COLO829 (cell line): ENCODE data around the gene HEATR1.
"Not testable (repeated sequence)": the region's sequence is repeated elsewhere in the genome, so short reads cannot be mapped to it uniquely, and the experiment has no call there.

Experiments used
- DNase-seq: peaks from one replicate; pipeline ENCODE4 v3.0.0; 2012; ENCODE audit warnings: low spot score

HEATR1 gene

GRCh38 chr1:236581528-236581927 lies 22.8 kb downstream of the HEATR1 start:
- no peak for DNase-seq

GRCh38 chr1:236580404-236580803 lies 23.9 kb downstream of the HEATR1 start:
- not testable (repeated sequence) for DNase-seq

- DNase-seq = no peak
Observed at GRCh38 chr1:236578661-236579060, 25.7 kb downstream of the HEATR1 start.

GRCh38 chr1:236577041-236577440 lies 27.3 kb downstream of the HEATR1 start:
- not testable (repeated sequence) for DNase-seq

GRCh38 chr1:236576004-236576403 lies 28.3 kb downstream of the HEATR1 start:
- no peak for DNase-seq

- DNase-seq = no peak
Observed at GRCh38 chr1:236575523-236575922, 28.8 kb downstream of the HEATR1 start.

GRCh38 chr1:236568285-236568894 lies 35.9 kb downstream of the HEATR1 start:
- DNase-seq = no peak

GRCh38 chr1:236565530-236565929 lies 38.8 kb downstream of the HEATR1 start:
- DNase-seq = no peak

- no peak for DNase-seq
Observed at GRCh38 chr1:236561976-236562375, 42.3 kb downstream of the HEATR1 start.

GRCh38 chr1:236560213-236560771 lies 44.0 kb downstream of the HEATR1 start:
- no peak for DNase-seq

- no peak for DNase-seq
Observed at GRCh38 chr1:236558846-236559245, 45.5 kb downstream of the HEATR1 start.

- DNase-seq = no peak
Observed at GRCh38 chr1:236558081-236558480, 46.2 kb downstream of the HEATR1 start.

GRCh38 chr1:236556606-236557005 lies 47.7 kb downstream of the HEATR1 start:
- no peak for DNase-seq

GRCh38 chr1:236553370-236553769 lies 50.9 kb downstream of the HEATR1 start:
- no peak for DNase-seq

- no peak for DNase-seq
Observed at GRCh38 chr1:236552901-236553300, 51.4 kb downstream of the HEATR1 start.

- no peak for DNase-seq
Observed at GRCh38 chr1:236552096-236552495, 52.2 kb downstream of the HEATR1 start.

GRCh38 chr1:236550961-236551851 lies 53.1 kb downstream of the HEATR1 start:
- DNase-seq = no peak

- no peak for DNase-seq
Observed at GRCh38 chr1:236548452-236548851, 55.9 kb downstream of the HEATR1 start.

- DNase-seq = no peak
Observed at GRCh38 chr1:236545621-236546169, 58.6 kb downstream of the HEATR1 start.

- DNase-seq = no peak
Observed at GRCh38 chr1:236543065-236543669, 61.1 kb downstream of the HEATR1 start.

GRCh38 chr1:236541710-236542109 lies 62.6 kb downstream of the HEATR1 start:
- DNase-seq = no peak

- DNase-seq = no peak
Observed at GRCh38 chr1:236540813-236541465, 63.4 kb downstream of the HEATR1 start.
